LNCaP clone FGC (cell line): ENCODE measurements around the gene WFDC5.

Experiments
- DNase-seq: peaks from one replicate; pipeline ENCODE4 v3.0.0-alpha.2; 2011; ENCODE audit warnings: low read depth
- H3K4me3 ChIP-seq: 2 replicates; pipeline ENCODE4 v1.5.1; 2011; ENCODE audit warnings: mild to moderate bottlenecking, low read depth, low read length, control low read depth
- TF ChIP-seq, protein P1 (sequence below): IDR thresholded peaks from 2 replicates; pipeline ENCODE4 v1.5.1; 2012; ENCODE audit warnings: mild to moderate bottlenecking; ENCODE audit not compliant: control insufficient read depth, insufficient read depth; ENCODE audit errors: extremely low read depth

The WFDC5 gene

GRCh38 chr20:45115386-45115774 is 406 bp upstream of the WFDC5 start:
- TF ChIP-seq, protein P1, sequence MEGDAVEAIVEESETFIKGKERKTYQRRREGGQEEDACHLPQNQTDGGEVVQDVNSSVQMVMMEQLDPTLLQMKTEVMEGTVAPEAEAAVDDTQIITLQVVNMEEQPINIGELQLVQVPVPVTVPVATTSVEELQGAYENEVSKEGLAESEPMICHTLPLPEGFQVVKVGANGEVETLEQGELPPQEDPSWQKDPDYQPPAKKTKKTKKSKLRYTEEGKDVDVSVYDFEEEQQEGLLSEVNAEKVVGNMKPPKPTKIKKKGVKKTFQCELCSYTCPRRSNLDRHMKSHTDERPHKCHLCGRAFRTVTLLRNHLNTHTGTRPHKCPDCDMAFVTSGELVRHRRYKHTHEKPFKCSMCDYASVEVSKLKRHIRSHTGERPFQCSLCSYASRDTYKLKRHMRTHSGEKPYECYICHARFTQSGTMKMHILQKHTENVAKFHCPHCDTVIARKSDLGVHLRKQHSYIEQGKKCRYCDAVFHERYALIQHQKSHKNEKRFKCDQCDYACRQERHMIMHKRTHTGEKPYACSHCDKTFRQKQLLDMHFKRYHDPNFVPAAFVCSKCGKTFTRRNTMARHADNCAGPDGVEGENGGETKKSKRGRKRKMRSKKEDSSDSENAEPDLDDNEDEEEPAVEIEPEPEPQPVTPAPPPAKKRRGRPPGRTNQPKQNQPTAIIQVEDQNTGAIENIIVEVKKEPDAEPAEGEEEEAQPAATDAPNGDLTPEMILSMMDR: no peak
- DNase-seq: no peak

GRCh38 chr20:45113865-45114264 is 1.1 kb downstream of the WFDC5 start:
- TF ChIP-seq, protein P1: no peak
- no peak for DNase-seq
- H3K4me3 ChIP-seq: no peak overlapping the region

More at GRCh38 chr20:45115386-45115774, 406 bp upstream of the WFDC5 start:
- H3K4me3 ChIP-seq: no peak overlapping the region

DNA sequence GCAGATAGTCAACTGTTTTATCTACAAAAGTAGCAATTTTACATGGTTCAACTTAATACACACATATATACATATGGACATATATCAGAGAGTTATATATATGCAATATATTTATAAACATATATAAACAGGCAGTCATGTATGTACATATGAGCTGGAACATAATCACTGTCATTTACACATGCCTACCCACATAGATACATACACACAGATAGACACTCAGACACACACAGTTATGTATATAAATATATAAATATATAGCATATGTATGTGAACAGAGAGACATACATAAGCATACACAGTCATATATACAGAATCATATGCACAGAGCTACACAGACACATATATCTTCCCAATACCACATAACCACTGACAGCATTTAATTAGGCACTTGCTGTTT is 2.2 kb downstream of the WFDC5 start:
- DNase-seq: no peak
- no peak overlapping the region for H3K4me3 ChIP-seq
- TF ChIP-seq, protein P1: no peak

DNA sequence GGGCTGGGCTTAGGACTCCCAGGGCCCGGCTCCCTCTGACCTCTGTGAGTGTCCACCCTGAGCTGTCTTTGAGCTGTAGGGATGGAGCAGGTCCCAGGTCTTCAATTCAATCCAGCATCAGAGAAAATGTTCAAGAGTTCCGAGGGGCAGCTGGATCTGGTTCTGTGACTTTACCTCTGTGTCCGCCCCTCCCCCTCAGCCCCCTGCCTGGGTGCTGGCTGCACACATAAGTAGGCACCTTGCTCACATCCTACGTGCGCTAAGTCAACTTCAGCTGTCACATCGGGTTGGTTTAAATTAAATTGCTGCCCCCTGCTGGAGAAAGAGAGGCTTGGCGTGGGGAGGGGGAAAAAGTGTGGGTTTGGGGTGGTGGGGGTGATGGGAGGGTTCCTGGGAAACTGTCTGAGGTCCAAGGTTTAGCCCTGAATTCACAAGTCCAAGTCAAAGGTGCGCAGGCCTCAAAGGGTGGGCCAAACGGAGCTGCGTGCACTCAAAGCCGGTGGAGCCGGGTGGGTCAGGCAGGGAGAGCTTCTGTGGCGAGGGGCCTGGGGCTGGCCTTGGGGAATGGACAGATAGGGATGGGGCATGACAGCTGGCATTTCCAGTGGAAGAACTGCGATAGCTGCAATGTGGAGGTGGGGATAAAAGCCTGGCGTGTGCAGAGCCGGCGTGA is 3.0 kb downstream of the WFDC5 start:
- TF ChIP-seq, protein P1: peak; percentile 58
- no peak overlapping the region for H3K4me3 ChIP-seq
- DNase-seq: no peak

- DNase-seq: no peak
- TF ChIP-seq, protein P1: no peak
- H3K4me3 ChIP-seq: no peak overlapping the region
Observed at GRCh38 chr20:45111285-45111684, 3.7 kb downstream of the WFDC5 start.

GRCh38 chr20:45110301-45110700 is 4.7 kb downstream of the WFDC5 start:
- TF ChIP-seq, protein P1: no peak
- no peak for DNase-seq
- H3K4me3 ChIP-seq: no peak overlapping the region

DNA sequence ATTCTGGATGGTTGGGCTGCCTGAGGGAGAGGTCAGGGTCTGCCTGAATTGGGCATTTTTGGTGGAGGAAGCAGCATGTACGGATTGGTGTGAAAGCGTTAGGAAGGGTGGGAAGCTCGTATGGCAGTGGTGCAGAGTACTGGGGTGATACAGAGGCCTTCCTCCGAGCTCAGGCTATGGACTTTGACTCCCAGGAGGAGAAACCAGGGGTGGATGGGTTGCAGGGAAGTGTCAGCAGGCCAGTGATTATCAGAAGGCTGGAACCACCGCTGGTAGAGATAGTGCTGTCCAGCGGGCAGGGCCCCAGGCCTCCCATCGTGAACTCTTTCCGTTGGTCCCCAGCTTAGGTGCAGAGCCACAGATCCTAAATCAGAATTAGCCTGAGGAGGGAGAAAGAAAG is 5.3 kb downstream of the WFDC5 start:
- H3K4me3 ChIP-seq: no peak overlapping the region
- no peak for DNase-seq
- TF ChIP-seq, protein P1: no peak
